C4-2B (cell line): ENCODE measurements around the gene PHF2.

Experiments used
- CTCF ChIP-seq: fragments of 450-650 bp; conservative IDR thresholded peaks from 2 replicates; pipeline ENCODE4 v1.5.1; 2017; ENCODE audit warnings: mild to moderate bottlenecking
- ZFX ChIP-seq: fragments of 450-650 bp; IDR thresholded peaks from 2 replicates; pipeline ENCODE4 v1.6.1; 2017

- TF ChIP-seq CTCF (no peak), ZFX (no peak)
These were observed 44.8 kb downstream of the PHF2 start for GRCh38 chr9:93620881-93621820.
